Lower leg skin (tissue), 4 donors: Measurements from ENCODE around the gene PKD2L1. TPM values are rescaled to one million over a fixed set of nuclear protein-coding genes. Genes with fewer than 3 reads are reported as not detected.

ENCODE experiments used
- DNase-seq, 2 donors: peaks; one replicate each; pipeline ENCODE4 v3.0.0-alpha.2; 2019; ENCODE audit warnings: low spot score in 2 of 2
- H3K4me3 ChIP-seq: fragments of 200-600 bp; sonication (generic); 2 replicates; pipeline ENCODE4 v1.5.1; 2017; ENCODE audit warnings: mild to moderate bottlenecking, low read depth; ENCODE audit not compliant: poor library complexity, severe bottlenecking
- CTCF ChIP-seq, 3 donors: fragments of 450-650 bp; IDR thresholded peaks; one replicate each; pipeline ENCODE4 v1.5.1; 2016; ENCODE audit warnings: antibody characterized with exemption in 3 of 3, mild to moderate bottlenecking in 3 of 3, moderate library complexity in 2 of 3
- POLR2A ChIP-seq, 2 donors: fragments of 450-650 bp; IDR thresholded peaks; one replicate each; pipeline ENCODE4 v1.6.1; 2016 to 2017; ENCODE audit warnings: antibody characterized with exemption in 2 of 2, mild to moderate bottlenecking in 1 of 2, moderate library complexity in 1 of 2
- WGBS, 2 donors: methylation state at CpG; one replicate each; pipeline ENCODE4 v1.1.5; 2018; 5-methylcytosine and 5-hydroxymethylcytosine counted together
- intact Hi-C: fragments of 100-400 bp; cut with DNase I; formaldehyde crosslinking; loops from one replicate; pipeline ENCODE4 v1.15.0; 2023; ENCODE audit warnings: low total_unique reads
- total RNA-seq, 4 donors: library from RNA; depleted of rRNA; stranded (reverse); fragments of >200 nt; gene quantifications; one replicate each; pipeline ENCODE4 v1.1.0, GENCODE V29; 2016

PKD2L1 gene
- total RNA-seq, 4 donors from 2014 or later, result not detected

GRCh38 chr10:100267239-100268104, 62.6 kb downstream of the PKD2L1 start, which contains the start of gene CWF19L1:
Gene CWF19L1, minus strand, starts transcription at chr10:100267638. Its CDS starts 45 bp downstream, at chr10:100267593.
- TF ChIP-seq POLR2A (IDR thresholded peaks at IDR 0.05) (no peak), CTCF (IDR thresholded peaks at IDR 0.05) (no peak)
- WGBS, 2 donors, result 3 to 4% methylated on average over 49 of the region's 49 CpGs
- peak; percentile 84 to 97 for DNase-seq
- intact Hi-C loops, result no loop called here
- peak within 1 kb of the TSS; percentile 89 for H3K4me3 ChIP-seq

- 87 to 91% methylated on average over 15 of the region's 15 CpGs for WGBS, 2 donors
- TF ChIP-seq CTCF (IDR thresholded peaks at IDR 0.05), result no peak
- TF ChIP-seq POLR2A (IDR thresholded peaks at IDR 0.05), result no peak
- H3K4me3 ChIP-seq, result no peak overlapping the region
- intact Hi-C loops, result no loop called here
- DNase-seq, result no peak
These were observed 64.1 kb downstream of the PKD2L1 start for GRCh38 chr10:100265821-100266485.

GRCh38 chr10:100254191-100254590, 75.8 kb downstream of the PKD2L1 start:
- intact Hi-C loops, result no loop called here
- TF ChIP-seq CTCF (IDR thresholded peaks at IDR 0.05) (no peak), POLR2A (IDR thresholded peaks at IDR 0.05) (no peak)
- WGBS, 2 donors, result 96% methylated on average over 3 of the region's 3 CpGs
- DNase-seq, result no peak
- no peak overlapping the region for H3K4me3 ChIP-seq

GRCh38 chr10:100253041-100253440, 77.0 kb downstream of the PKD2L1 start:
- TF ChIP-seq POLR2A (IDR thresholded peaks at IDR 0.05) (no peak), CTCF (IDR thresholded peaks at IDR 0.05) (no peak)
- no peak for DNase-seq
- WGBS, 2 donors, result 94 to 95% methylated on average over 5 of the region's 5 CpGs
- intact Hi-C loops, result no loop called here
- H3K4me3 ChIP-seq, result no peak overlapping the region

- intact Hi-C loops, result no loop called here
- TF ChIP-seq CTCF (IDR thresholded peaks at IDR 0.05) (no peak), POLR2A (IDR thresholded peaks at IDR 0.05) (no peak)
- H3K4me3 ChIP-seq, result no peak overlapping the region
- WGBS, 2 donors, result 96% methylated on average over 7 of the region's 7 CpGs
- DNase-seq, result no peak
These were observed 81.2 kb downstream of the PKD2L1 start for GRCh38 chr10:100248820-100249219.
